Keratinocyte (primary cell): ENCODE measurements around the gene BHMT. TPM values are rescaled to one million over a fixed set of nuclear protein-coding genes. Genes with fewer than 3 reads are reported as not detected.

ENCODE experiments used
- DNase-seq: peaks from one replicate; pipeline ENCODE4 v3.0.0-alpha.2; 2011; ENCODE audit warnings: low read depth, missing footprints, low spot score
- FAIRE-seq: peaks from 2 replicates; lab custom pipeline; 2011; peaks lifted over from hg19 to GRCh38; lab: Jason Lieb, UNC
- H2AFZ ChIP-seq: 2 replicates; pipeline ENCODE4 v1.6.0; 2012; ENCODE audit warnings: low read length, control low read depth, inconsistent platforms; ENCODE audit not compliant: control insufficient read depth
- H3K27ac ChIP-seq: 2 replicates; pipeline ENCODE4 v1.5.1; 2011; ENCODE audit warnings: low read length; ENCODE audit not compliant: control insufficient read depth, insufficient read depth
- H3K27me3 ChIP-seq: 3 replicates; pipeline ENCODE4 v1.6.0; 2011; ENCODE audit warnings: low read length; ENCODE audit not compliant: control insufficient read depth, insufficient read depth; ENCODE audit errors: extremely low read depth
- H3K36me3 ChIP-seq, 2 experiments: 2 replicates in 1 of 2; 3 replicates in 1 of 2; pipeline ENCODE4 v1.5.1; 2011; ENCODE audit warnings: low read length in 2 of 2, mild to moderate bottlenecking in 1 of 2; ENCODE audit not compliant: control insufficient read depth in 2 of 2, insufficient read depth in 2 of 2; ENCODE audit errors: extremely low read depth in 1 of 2
- H3K4me1 ChIP-seq: 3 replicates; pipeline ENCODE4 v1.5.1; 2011; ENCODE audit warnings: low read length; ENCODE audit not compliant: control insufficient read depth, insufficient read depth; ENCODE audit errors: extremely low read depth
- H3K4me2 ChIP-seq: 3 replicates; pipeline ENCODE4 v1.6.0; 2011; ENCODE audit warnings: low read depth, low read length; ENCODE audit not compliant: control insufficient read depth, insufficient read depth; ENCODE audit errors: extremely low read depth
- H3K4me3 ChIP-seq, 3 experiments: fragments of 200-600 bp in 1 of 3; sonication (generic) in 1 of 3; 2 replicates in 2 of 3; 3 replicates in 1 of 3; pipeline ENCODE4 v1.5.1; 2011 to 2016; ENCODE audit warnings: low read length in 3 of 3, mild to moderate bottlenecking in 3 of 3, control low read depth in 2 of 3, inconsistent platforms in 1 of 3, low read depth in 1 of 3, mixed read lengths in 1 of 3, mixed run types in 1 of 3, moderate library complexity in 1 of 3; ENCODE audit not compliant: control insufficient read depth in 2 of 3, insufficient read depth in 2 of 3; ENCODE audit errors: extremely low read depth in 1 of 3
- H3K79me2 ChIP-seq: 2 replicates; pipeline ENCODE4 v1.6.0; 2012; ENCODE audit warnings: low read length; ENCODE audit not compliant: control insufficient read depth, insufficient read depth
- H3K9ac ChIP-seq: 3 replicates; pipeline ENCODE4 v1.6.0; 2011; ENCODE audit warnings: low read length; ENCODE audit not compliant: control insufficient read depth, insufficient read depth; ENCODE audit errors: extremely low read depth
- H3K9me1 ChIP-seq: 3 replicates; pipeline ENCODE4 v1.6.0; 2011; ENCODE audit warnings: low read length; ENCODE audit not compliant: control insufficient read depth, insufficient read depth; ENCODE audit errors: extremely low read depth
- H3K9me3 ChIP-seq: 2 replicates; pipeline ENCODE4 v1.5.1; 2012; ENCODE audit warnings: low read depth, low read length; ENCODE audit not compliant: control insufficient read depth
- H4K20me1 ChIP-seq: 3 replicates; pipeline ENCODE4 v1.6.0; 2011; ENCODE audit warnings: low read length; ENCODE audit not compliant: control insufficient read depth, insufficient read depth; ENCODE audit errors: extremely low read depth
- EZH2 ChIP-seq: IDR thresholded peaks from one replicate; pipeline ENCODE4 v1.6.1; 2012; ENCODE audit warnings: inconsistent platforms, mild to moderate bottlenecking, low read length, moderate library complexity
- dilution Hi-C: fragments of 300-500 bp; cut with MboI; formaldehyde crosslinking; loops from one replicate; pipeline ENCODE4 v1.7.0; 2020; ENCODE audit warnings: low sequenced_read_pairs; ENCODE audit not compliant: extremely low pct_ligation_motif_present
- polyA minus RNA-seq, 3 experiments: library from RNA; depleted of rRNA, polyadenylated mRNA; stranded (reverse); fragments of >200 nt; gene quantifications; 1 replicate in 1 of 3; 2 replicates in 1 of 3; 3 replicates in 1 of 3; pipeline ENCODE4 v1.2.3, GENCODE V29; 2011
- polyA plus RNA-seq, 5 experiments: library from polyadenylated mRNA; depleted of rRNA in 3 of 5; stranded (reverse) in 3 of 5; stranded (forward) in 1 of 5; unstranded in 1 of 5; fragments of >200 nt; gene quantifications; 1 replicate in 1 of 5; 2 replicates in 3 of 5; 3 replicates in 1 of 5; pipeline versions ENCODE4 v1.2.1 to v1.2.3, GENCODE V29; 2011 to 2012; ENCODE audit warnings: missing spikeins in 2 of 5, low read depth in 1 of 5, low replicate concordance in 1 of 5
- TF ChIP-seq, protein P1 (sequence below), 3 experiments: IDR thresholded peaks in 1 of 3; conservative IDR thresholded peaks in 1 of 3; optimal IDR thresholded peaks in 1 of 3; 2 replicates in 2 of 3; 3 replicates in 1 of 3; pipeline versions ENCODE3 to v1.5.1; 2011; ENCODE audit warnings: low read length in 3 of 3, mild to moderate bottlenecking in 3 of 3, moderate library complexity in 2 of 3, control low read depth in 1 of 3, inconsistent platforms in 1 of 3; ENCODE audit not compliant: insufficient read depth in 2 of 3; ENCODE audit errors: extremely low read depth in 1 of 3

BHMT gene, protein sequence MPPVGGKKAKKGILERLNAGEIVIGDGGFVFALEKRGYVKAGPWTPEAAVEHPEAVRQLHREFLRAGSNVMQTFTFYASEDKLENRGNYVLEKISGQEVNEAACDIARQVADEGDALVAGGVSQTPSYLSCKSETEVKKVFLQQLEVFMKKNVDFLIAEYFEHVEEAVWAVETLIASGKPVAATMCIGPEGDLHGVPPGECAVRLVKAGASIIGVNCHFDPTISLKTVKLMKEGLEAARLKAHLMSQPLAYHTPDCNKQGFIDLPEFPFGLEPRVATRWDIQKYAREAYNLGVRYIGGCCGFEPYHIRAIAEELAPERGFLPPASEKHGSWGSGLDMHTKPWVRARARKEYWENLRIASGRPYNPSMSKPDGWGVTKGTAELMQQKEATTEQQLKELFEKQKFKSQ
- not detected in 3 replicates for polyA plus RNA-seq
- not detected for polyA plus RNA-seq (2011; ENCODE audit: low read depth)
- not detected in 2 replicates for polyA plus RNA-seq (2011; cell fraction: cytosol; rRNA removed)
- polyA plus RNA-seq (2011; cell fraction: nucleus; rRNA removed) = not detected in 2 replicates
- polyA plus RNA-seq (2012; ENCODE audit: low replicate concordance) = 0.32 TPM in 1 of 2 replicates, not detected in the other
- not detected in 3 replicates for polyA minus RNA-seq
- polyA minus RNA-seq (2011; cell fraction: cytosol; rRNA and poly(A)+ RNA removed) = not detected
- not detected in 2 replicates for polyA minus RNA-seq (2011; cell fraction: nucleus; rRNA and poly(A)+ RNA removed)

DNA sequence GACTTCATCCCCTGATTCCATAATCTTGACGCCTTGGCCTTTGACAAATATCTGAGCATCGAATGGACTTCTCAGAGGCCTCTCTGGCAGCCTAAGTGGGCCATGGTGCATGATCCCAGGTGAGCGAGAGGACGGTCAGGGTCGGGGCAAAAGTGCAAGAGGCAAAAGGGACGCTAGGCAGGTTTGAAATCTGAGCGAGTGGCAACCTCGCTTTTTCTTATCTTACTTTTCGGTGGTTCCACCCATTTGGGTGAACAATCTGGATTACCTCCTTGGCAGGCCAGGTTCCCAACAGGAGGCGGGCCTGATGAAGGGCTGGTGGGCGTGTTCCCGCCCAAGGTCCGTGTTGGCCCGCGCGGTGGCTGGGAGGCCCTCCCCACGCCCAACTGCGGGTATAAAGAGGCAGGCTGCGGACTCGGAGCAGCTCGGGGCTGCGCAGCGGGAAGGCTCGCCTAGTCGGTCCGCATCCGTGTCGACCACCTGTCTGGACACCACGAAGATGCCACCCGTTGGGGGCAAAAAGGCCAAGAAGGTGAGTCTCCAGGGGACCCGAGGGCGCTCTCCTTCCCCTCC is at the start of gene BHMT:
Gene BHMT (plus strand): TSS at position 423 of the 573 bp plus-strand sequence. CDS start 77 bp downstream, at position 500.
- H3K9ac ChIP-seq = no peak within 1 kb of the TSS
- H3K27me3 ChIP-seq = peaks cover 42% of the 10 kb centered on the region
- no peak for FAIRE-seq
- DNase-seq = no peak
- H3K79me2 ChIP-seq = no peaks in the 10 kb centered on the region
- no peak within 1 kb of the TSS for H3K27ac ChIP-seq
- dilution Hi-C loops = no loop called here
- TF ChIP-seq, protein P1, sequence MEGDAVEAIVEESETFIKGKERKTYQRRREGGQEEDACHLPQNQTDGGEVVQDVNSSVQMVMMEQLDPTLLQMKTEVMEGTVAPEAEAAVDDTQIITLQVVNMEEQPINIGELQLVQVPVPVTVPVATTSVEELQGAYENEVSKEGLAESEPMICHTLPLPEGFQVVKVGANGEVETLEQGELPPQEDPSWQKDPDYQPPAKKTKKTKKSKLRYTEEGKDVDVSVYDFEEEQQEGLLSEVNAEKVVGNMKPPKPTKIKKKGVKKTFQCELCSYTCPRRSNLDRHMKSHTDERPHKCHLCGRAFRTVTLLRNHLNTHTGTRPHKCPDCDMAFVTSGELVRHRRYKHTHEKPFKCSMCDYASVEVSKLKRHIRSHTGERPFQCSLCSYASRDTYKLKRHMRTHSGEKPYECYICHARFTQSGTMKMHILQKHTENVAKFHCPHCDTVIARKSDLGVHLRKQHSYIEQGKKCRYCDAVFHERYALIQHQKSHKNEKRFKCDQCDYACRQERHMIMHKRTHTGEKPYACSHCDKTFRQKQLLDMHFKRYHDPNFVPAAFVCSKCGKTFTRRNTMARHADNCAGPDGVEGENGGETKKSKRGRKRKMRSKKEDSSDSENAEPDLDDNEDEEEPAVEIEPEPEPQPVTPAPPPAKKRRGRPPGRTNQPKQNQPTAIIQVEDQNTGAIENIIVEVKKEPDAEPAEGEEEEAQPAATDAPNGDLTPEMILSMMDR (optimal IDR thresholded peaks at IDR 0.05 in 1 of 3, IDR thresholded peaks at IDR 0.05 in 1 of 3, conservative IDR thresholded peaks at IDR 0.05 in 1 of 3; ENCODE audit: extremely low read depth in 1 of 3, insufficient read depth in 2 of 3, low read length in 3 of 3) = no peak
- peak; percentile 43 for TF ChIP-seq EZH2
- no peak within 1 kb of the TSS for H3K4me3 ChIP-seq
- H3K4me2 ChIP-seq = no peak within 1 kb of the TSS
- no peaks in the 10 kb centered on the region for H3K9me3 ChIP-seq
- H2AFZ ChIP-seq = no peak within 1 kb of the TSS
- no peaks in the 10 kb centered on the region for H3K9me1 ChIP-seq
- H3K36me3 ChIP-seq = no peaks in the 10 kb centered on the region
- H3K4me1 ChIP-seq = no peaks in the 10 kb centered on the region
- H4K20me1 ChIP-seq = no peaks in the 10 kb centered on the region

DNA sequence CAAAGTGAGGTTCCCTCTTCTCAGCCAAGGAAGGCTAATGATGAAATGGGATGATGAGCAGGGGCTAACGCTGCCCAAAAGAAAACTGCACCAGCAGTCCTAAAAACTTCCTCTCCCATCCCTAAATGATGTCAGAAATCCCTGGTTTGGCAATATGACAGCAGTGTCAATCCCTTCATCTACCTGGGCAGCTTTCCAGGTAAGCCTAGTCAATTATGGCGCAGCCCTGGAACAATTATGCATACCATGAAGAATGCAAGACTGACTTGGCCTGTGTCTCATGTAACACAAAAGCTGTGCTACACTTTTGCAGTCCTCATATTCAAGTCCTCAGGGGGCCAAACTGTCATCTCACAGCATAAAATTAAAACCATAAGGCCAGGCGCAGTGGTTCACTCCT is 49.2 kb upstream of the BHMT start:
- H2AFZ ChIP-seq = no peak overlapping the region
- FAIRE-seq = no peak
- H3K4me2 ChIP-seq = no peak overlapping the region
- H3K9me1 ChIP-seq = no peaks in the 10 kb centered on the region
- H3K27ac ChIP-seq = no peak overlapping the region
- H3K4me3 ChIP-seq = no peak overlapping the region
- H3K36me3 ChIP-seq = no peaks in the 10 kb centered on the region
- no peaks in the 10 kb centered on the region for H3K4me1 ChIP-seq
- TF ChIP-seq, protein P1 (optimal IDR thresholded peaks at IDR 0.05 in 1 of 3, IDR thresholded peaks at IDR 0.05 in 1 of 3, conservative IDR thresholded peaks at IDR 0.05 in 1 of 3; ENCODE audit: extremely low read depth in 1 of 3, insufficient read depth in 2 of 3, low read length in 3 of 3) = no peak
- TF ChIP-seq EZH2 = no peak
- DNase-seq = no peak
- no peaks in the 10 kb centered on the region for H4K20me1 ChIP-seq
- no peaks in the 10 kb centered on the region for H3K9me3 ChIP-seq
- no peaks in the 10 kb centered on the region for H3K79me2 ChIP-seq
- H3K27me3 ChIP-seq = peaks cover 4% of the 10 kb centered on the region
- no peak overlapping the region for H3K9ac ChIP-seq
- dilution Hi-C loops = no loop called here
